ENCODE measurements around the gene SIRT6. TPM values are rescaled to one million over a fixed set of nuclear protein-coding genes. Genes with fewer than 3 reads are reported as not detected.

SIRT6 gene
- total and polyA plus RNA-seq, 2 of the 4 experiments (the other 2 are of a cell fraction) = 3.9 to 25.3 TPM

- Histone ChIP-seq H3K4me3 (ENCODE audit: insufficient read depth, low read depth, low read length) (no peak overlapping the region), H3K14ac (replicated peaks; ENCODE audit: low read depth, low read length) (no peak overlapping the region)
- no peak for TF ChIP-seq NFE2L2 (IDR thresholded peaks at IDR 0.05; ENCODE audit: low read depth, low read length)
- no peak for TF ChIP-seq SMC3 (IDR thresholded peaks at IDR 0.05; ENCODE audit: low read depth, low read length)
- TF ChIP-seq CTCF (conservative IDR thresholded peaks at IDR 0.05; ENCODE audit: low read depth, low read length) = no peak
- TF ChIP-seq CHD1 (IDR thresholded peaks at IDR 0.05; ENCODE audit: low read depth, low read length) = no peak
- TF ChIP-seq MXI1 (IDR thresholded peaks at IDR 0.05; ENCODE audit: borderline replicate concordance, low read depth, low read length) = no peak
These were observed 14.3 kb upstream of the SIRT6 start for GRCh38 chr19:4196587-4197148.

More at GRCh38 chr19:4196587-4197148, 14.3 kb upstream of the SIRT6 start:
- Histone ChIP-seq H4K20me1 (ENCODE audit: insufficient read depth, low read length) (no peaks in the 10 kb centered on the region; the same call in 1 of the 2 replicates), H2AK9ac (replicated peaks; ENCODE audit: low read depth, low read length, poor library complexity) (no peak overlapping the region), H3K9me1 (ENCODE audit: insufficient read depth, low read length) (no peaks in the 10 kb centered on the region), H2BK5ac (ENCODE audit: low read depth, low read length, poor library complexity, severe bottlenecking) (no peak overlapping the region), H4K91ac (ENCODE audit: insufficient read depth, low read depth, low read length) (no peak overlapping the region), H3K4me2 (ENCODE audit: low read depth, low read length) (no peak overlapping the region), H2AK5ac (ENCODE audit: low read depth, low read length) (no peak overlapping the region), H3K79me1 (ENCODE audit: low read depth in 1 of 2, low read length in 2 of 2) (no peaks in the 10 kb centered on the region), H3K9ac (ENCODE audit: low read depth, low read length) (no peak overlapping the region), H3K56ac (ENCODE audit: extremely low read depth, insufficient read depth, low read length) (no peak overlapping the region), H3K27me3 (ENCODE audit: control insufficient read depth, insufficient read depth, low read length) (peaks cover 58% of the 10 kb centered on the region), H3K4me1 (ENCODE audit: control insufficient read depth, insufficient read depth, low read length) (no peaks in the 10 kb centered on the region), H3K4ac (ENCODE audit: low read depth, low read length) (no peak overlapping the region), H3K23ac (ENCODE audit: low read depth, low read length) (no peak overlapping the region), H2BK120ac (ENCODE audit: low read depth, low read length) (no peak overlapping the region), H3K9me3 (ENCODE audit: control insufficient read depth, insufficient read depth, low read length) (no peaks in the 10 kb centered on the region), H3K36me3 (ENCODE audit: control insufficient read depth, insufficient read depth, low read length) (no peaks in the 10 kb centered on the region), H4K8ac (ENCODE audit: low read depth in 2 of 2, low read length in 2 of 2) (no peak overlapping the region), H3K27ac (ENCODE audit: insufficient read depth, low read length) (no peak overlapping the region), H2BK20ac (ENCODE audit: low read depth, low read length) (no peak overlapping the region), H4K5ac (ENCODE audit: low read depth, low read length) (no peak overlapping the region), H2AFZ (replicated peaks; ENCODE audit: low read length, poor library complexity) (no peak overlapping the region), H2BK15ac (ENCODE audit: low read depth, low read length) (no peak overlapping the region), H3K18ac (ENCODE audit: low read depth, low read length) (no peak overlapping the region)
- dilution Hi-C loops (cut with HindIII; ENCODE audit: low sequenced_read_pairs, unreplicated experiment) (no loop called here), intact Hi-C loops (cut with micrococcal nuclease) (loop anchor here (1.0 kb wide), 1 partner anchor 19 kb away; no protein-coding TSS in a partner anchor), in situ Hi-C loops (cut with MboI; ENCODE audit: low sequenced_read_pairs) (no loop called here)
- ATAC-seq (ENCODE audit: low read depth) (no peak), DNase-seq (no peak)
- WGBS, 2 experiments (ENCODE audit: extremely low coverage in 2 of 2, insufficient read length in 1 of 2) = 86% methylated on average over 16 of the region's 22 CpGs; no CpG with 5 or more reads in 1 of the 2 experiments
- ChIA-PET POLR2A (ENCODE audit: unreplicated experiment) (no interaction called here), CTCF (no interaction called here)
- BruUV-seq (replicated peaks) = no TSS peak
